Activated CD8-positive, alpha-beta T cell treated with anti-CD3 and anti-CD28 coated beads, Interleukin-2, amount 10 ng/mL, durations not matched to agents 7 days and 5 days (primary cell): ENCODE results near the gene PCCA. TPM values are rescaled to one million over a fixed set of nuclear protein-coding genes. Genes with fewer than 3 reads are reported as not detected.
"Not testable (repeated sequence)": the region's sequence is repeated elsewhere in the genome, so short reads cannot be mapped to it uniquely, and the experiment has no call there.

Experiments
- ATAC-seq: fragments of 150-1000 bp; cut with Tn5 transposase; one replicate; pipeline ENCODE4 v1.10.0; 2021; ENCODE audit warnings: moderate library complexity
- CTCF ChIA-PET: fragments of 350-600 bp; sonication (Branson Sonifier 250); formaldehyde crosslinking; loops from one replicate; lab custom pipeline; 2021; ENCODE audit warnings: antibody characterized with exemption; lab: Charles Lee
- POLR2A ChIA-PET: fragments of 350-600 bp; sonication (Branson Sonifier 250); formaldehyde crosslinking; loops from one replicate; lab custom pipeline; 2021; ENCODE audit warnings: antibody characterized with exemption; lab: Charles Lee
- DNase-seq: peaks from one replicate; pipeline ENCODE4 v3.0.0-alpha.2; 2020
- H3K27ac Mint-ChIP-seq: one replicate; pipeline ENCODE4 v1.8.0; 2021; ENCODE audit warnings: mild to moderate bottlenecking, mixed read lengths
- H3K27me3 Mint-ChIP-seq: one replicate; pipeline ENCODE4 v1.8.0; 2021; ENCODE audit warnings: low read depth, mixed read lengths
- H3K36me3 Mint-ChIP-seq: one replicate; pipeline ENCODE4 v1.8.0; 2021; ENCODE audit warnings: low read depth, mixed read lengths
- H3K4me1 Mint-ChIP-seq: one replicate; pipeline ENCODE4 v1.8.0; 2021; ENCODE audit warnings: low read depth, mixed read lengths
- H3K4me3 Mint-ChIP-seq: one replicate; pipeline ENCODE4 v1.8.0; 2021; ENCODE audit warnings: mild to moderate bottlenecking, mixed read lengths
- H3K9me3 Mint-ChIP-seq: one replicate; pipeline ENCODE4 v1.8.0; 2022; ENCODE audit warnings: mixed read lengths; ENCODE audit not compliant: insufficient read depth
- total RNA-seq, 2 experiments: library from RNA; stranded (reverse); gene quantifications; one replicate each; pipeline ENCODE4 v1.2.3, GENCODE V29; 2021

Gene PCCA
- total RNA-seq, 2 experiments from 2014 or later, result 11.4 to 12.2 TPM

DNA sequence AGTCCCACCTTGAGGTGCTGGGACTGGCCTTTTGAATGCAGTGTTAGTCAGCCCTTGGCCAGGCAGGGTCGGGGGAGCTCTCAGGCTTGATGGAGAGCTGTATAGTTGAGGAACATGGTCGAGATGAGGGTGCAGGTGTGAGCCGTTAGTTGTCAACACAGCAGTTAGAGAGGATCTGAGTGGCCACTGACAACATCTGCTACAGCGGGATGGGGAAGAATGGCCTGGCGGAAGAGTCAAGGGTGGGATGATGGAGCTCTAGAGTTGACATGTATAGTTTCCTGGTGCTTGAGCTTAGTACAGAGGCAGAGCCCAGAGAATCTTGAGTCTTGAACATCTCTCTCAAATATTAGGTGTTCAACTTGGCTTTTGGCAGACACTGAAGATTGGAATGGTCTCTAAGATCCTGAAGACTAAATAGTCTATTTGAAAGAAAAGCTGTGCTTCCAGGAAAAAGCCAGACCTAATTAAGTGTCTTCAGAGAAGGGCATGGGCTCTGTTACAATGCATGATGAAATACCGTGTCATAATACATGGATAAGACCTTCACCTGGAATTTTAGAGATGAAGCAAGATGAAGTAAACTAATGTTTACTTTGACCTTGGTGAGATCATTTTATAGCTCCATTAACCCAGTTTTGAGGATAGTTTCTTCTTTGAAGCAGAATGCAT is 9.7 kb downstream of the PCCA start:
- DNase-seq, result no peak
- POLR2A ChIA-PET, result no interaction called here
- no peaks in the 10 kb centered on the region for H3K9me3 Mint-ChIP-seq
- H3K4me3 Mint-ChIP-seq, result no peak overlapping the region
- no peak overlapping the region for H3K27ac Mint-ChIP-seq
- H3K36me3 Mint-ChIP-seq, result peaks cover 2% of the 10 kb centered on the region
- H3K4me1 Mint-ChIP-seq, result no peaks in the 10 kb centered on the region
- CTCF ChIA-PET, result no interaction called here
- H3K27me3 Mint-ChIP-seq, result no peaks in the 10 kb centered on the region
- no peak for ATAC-seq

DNA sequence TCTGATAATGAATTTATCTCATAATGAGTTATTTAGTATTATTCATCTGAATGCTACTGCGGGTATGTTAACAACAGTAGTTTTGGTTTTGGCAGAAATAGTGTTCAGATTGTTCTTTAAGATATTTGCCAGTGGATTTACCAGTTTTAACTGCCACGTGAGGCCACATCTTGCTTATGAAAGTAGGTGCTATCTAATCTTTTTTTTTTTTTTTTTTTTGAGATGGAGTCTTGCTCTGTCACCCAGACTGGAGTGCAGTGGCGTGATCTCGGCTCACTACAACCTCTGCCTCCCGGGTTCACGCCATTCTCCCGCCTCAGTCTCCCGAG is 10.2 kb downstream of the PCCA start:
- ATAC-seq, DNase-seq, H3K4me1 Mint-ChIP-seq, POLR2A ChIA-PET, H3K9me3 Mint-ChIP-seq, H3K27ac Mint-ChIP-seq, H3K4me3 Mint-ChIP-seq, H3K36me3 Mint-ChIP-seq, CTCF ChIA-PET, H3K27me3 Mint-ChIP-seq: not testable (repeated sequence)

DNA sequence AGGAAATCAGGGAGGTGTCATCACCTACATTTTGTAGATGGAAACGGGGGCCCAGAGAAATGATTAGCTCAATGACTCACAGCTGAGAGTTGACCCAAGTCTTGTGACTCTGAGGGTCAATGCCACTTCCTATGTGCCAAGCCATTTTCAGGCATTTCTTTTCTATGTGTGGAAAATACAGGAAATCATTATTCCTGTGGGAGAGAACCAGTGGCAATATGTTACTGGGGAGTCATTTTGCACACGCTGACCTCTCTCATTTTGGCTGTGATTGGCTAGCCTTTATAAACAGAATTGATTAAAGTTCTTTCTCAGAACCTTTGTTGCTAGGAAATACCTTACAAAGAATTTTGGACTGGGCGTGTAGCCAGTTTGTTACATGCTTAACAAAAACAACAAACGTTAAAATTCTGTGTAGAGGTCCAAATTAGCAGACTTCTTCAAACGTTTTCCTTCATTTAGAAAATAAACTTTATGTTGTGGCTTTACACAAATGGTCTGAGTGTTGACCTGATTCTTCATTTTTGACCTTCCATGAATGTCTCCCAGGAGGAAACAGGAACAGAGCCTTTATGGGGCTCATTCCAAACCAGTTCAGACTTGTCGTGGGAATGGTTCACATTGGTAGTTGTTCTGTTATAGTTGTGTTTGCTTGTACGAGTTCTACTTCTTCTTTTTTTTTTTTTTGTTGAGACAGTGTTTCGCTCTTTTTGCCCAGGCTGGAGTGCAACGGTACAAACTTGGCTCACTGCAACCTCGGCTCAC is 11.4 kb downstream of the PCCA start:
- Mint-ChIP-seq H3K27ac (no peak overlapping the region), H3K9me3 (no peaks in the 10 kb centered on the region), H3K4me3 (no peak overlapping the region), H3K4me1 (no peaks in the 10 kb centered on the region), H3K27me3 (no peaks in the 10 kb centered on the region), H3K36me3 (peaks cover 4% of the 10 kb centered on the region)
- ATAC-seq, result no peak
- ChIA-PET CTCF (no interaction called here), POLR2A (no interaction called here)
- DNase-seq, result no peak

DNA sequence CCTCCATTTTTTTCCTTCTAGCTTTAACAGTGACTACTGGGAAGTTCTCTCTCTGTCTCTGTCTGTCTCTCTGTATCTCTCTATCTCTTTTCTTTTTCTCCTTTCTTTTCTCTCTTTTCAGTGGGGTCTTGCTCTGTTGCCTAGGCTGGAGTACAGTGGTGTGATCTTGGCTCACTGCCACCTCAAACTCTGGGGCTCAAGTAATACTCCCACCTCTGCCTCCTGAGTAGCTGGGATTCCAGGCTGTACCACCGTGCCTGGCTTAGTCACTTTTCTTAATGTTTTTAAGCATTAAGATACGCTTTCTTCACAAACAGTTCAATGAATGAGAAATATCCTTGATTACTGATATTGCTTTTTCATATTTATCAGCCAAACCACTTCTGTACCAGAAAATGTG is 13.1 kb downstream of the PCCA start:
- CTCF ChIA-PET, result no interaction called here
- no peak for ATAC-seq

DNA sequence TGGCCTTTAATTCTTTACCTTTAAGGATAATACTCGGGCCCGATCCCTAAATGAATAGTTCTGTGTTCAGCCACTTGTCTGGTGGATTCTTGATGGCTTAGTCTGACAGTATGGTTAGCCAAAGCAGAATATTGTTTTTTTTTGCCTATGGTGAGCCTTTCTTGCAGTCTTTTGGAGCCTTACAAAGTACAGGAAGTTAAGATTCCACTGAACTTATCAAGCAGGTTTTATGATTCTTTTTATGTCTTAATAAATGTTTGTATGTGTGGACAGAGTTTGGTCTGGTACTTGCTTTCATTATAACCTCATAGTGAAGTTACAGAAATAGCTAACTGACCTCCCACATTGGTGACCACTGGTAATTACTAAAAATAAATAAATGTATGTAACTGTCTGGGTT is 17.1 kb downstream of the PCCA start:
- no peak overlapping the region for H3K4me3 Mint-ChIP-seq
- ATAC-seq (no peak), DNase-seq (no peak)
- no peaks in the 10 kb centered on the region for H3K4me1 Mint-ChIP-seq
- H3K27me3 Mint-ChIP-seq, result no peaks in the 10 kb centered on the region
- ChIA-PET POLR2A (no interaction called here), CTCF (no interaction called here)
- H3K27ac Mint-ChIP-seq, result no peak overlapping the region
- peaks cover 2% of the 10 kb centered on the region for H3K36me3 Mint-ChIP-seq
- no peaks in the 10 kb centered on the region for H3K9me3 Mint-ChIP-seq

More for the DNA sequence above, 13.1 kb downstream of the PCCA start:
- no peaks in the 10 kb centered on the region for H3K27me3 Mint-ChIP-seq
- H3K4me1 Mint-ChIP-seq, result no peaks in the 10 kb centered on the region
- no peak overlapping the region for H3K4me3 Mint-ChIP-seq
- no peak for DNase-seq
- H3K36me3 Mint-ChIP-seq, result peaks cover 4% of the 10 kb centered on the region
- POLR2A ChIA-PET, result no interaction called here
- H3K27ac Mint-ChIP-seq, result no peak overlapping the region
- no peaks in the 10 kb centered on the region for H3K9me3 Mint-ChIP-seq

DNA sequence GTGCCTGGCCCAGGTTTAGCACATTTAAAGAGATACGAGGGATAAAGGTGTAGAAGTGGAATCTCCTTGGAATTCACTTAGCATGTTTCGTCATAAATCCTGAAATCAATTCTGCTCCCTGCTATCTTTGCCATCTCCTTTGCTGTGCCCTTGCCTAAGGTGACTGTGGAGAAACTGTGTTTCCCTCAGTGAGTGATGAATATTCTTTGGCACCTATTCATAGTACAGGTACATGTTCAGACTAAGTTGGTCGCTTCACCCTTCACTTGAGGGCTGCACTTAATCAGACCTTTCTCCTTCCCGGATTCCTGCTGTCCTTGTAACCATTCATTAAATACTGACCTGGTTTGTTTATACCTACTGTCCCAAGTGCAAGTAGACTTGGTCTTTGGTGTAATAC is 17.8 kb downstream of the PCCA start:
- POLR2A ChIA-PET, result no interaction called here

DNA sequence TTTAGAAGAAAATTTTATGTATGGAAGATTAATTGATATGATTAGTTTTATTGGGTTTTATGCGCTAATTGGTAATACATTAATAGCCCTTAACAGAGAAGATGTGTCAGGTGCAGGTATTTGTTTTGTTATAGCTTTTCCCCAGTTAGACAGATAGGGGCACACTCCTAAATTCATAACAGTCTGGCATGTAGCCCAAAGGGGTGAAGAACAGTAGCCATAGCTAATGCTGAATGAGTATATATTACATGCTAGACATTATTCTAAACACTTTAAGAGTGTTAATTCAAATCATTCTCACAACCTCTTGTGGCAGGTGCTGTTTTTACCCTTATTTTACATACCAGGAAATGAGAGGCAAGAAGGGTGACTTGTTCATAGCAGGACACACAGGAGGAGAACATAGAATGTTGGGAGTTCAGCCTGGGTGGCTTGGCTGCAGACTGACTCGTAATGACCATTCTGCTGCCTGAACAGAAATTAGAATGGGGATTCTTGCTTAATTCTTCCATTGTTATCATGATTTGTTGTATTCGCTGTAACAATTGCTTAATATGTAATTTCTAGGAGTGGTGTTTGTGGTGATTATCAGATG is 20.1 kb downstream of the PCCA start:
- DNase-seq (no peak), ATAC-seq (no peak)
- Mint-ChIP-seq H3K4me3 (no peak overlapping the region), H3K27ac (no peak overlapping the region), H3K27me3 (no peaks in the 10 kb centered on the region), H3K9me3 (no peaks in the 10 kb centered on the region), H3K36me3 (peaks cover 4% of the 10 kb centered on the region), H3K4me1 (no peaks in the 10 kb centered on the region)
- ChIA-PET POLR2A (no interaction called here), CTCF (no interaction called here)

More for the DNA sequence above, 17.8 kb downstream of the PCCA start:
- Mint-ChIP-seq H3K27me3 (no peaks in the 10 kb centered on the region), H3K4me1 (no peaks in the 10 kb centered on the region), H3K36me3 (peaks cover 2% of the 10 kb centered on the region), H3K9me3 (no peaks in the 10 kb centered on the region), H3K27ac (no peak overlapping the region), H3K4me3 (no peak overlapping the region)
- DNase-seq, result no peak
- CTCF ChIA-PET, result no interaction called here
- no peak for ATAC-seq

DNA sequence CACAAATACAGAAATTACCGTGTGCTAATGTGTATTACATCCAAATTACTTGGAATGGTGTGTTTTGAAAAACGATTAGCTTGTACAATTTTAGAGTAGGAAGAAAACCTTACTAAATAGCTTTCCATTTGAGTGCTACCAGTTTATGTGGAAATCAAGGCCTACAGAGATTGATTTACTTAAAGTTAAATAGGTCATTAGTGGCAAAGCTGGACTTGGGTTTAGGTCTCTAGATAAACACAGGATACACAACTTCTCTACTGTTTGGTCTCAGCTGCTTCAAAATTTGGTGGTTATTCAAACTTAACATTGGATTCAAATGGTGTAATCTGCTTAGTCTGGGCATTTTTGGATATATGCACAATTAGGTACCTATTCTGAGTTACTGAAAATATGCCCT is 21.4 kb downstream of the PCCA start:
- H3K4me1 Mint-ChIP-seq, result peaks cover under 1% of the 10 kb centered on the region
- H3K27me3 Mint-ChIP-seq, result no peaks in the 10 kb centered on the region
- no peak overlapping the region for H3K27ac Mint-ChIP-seq
- ChIA-PET POLR2A (no interaction called here), CTCF (interaction anchor here (0.6 kb wide), 1 partner anchor 198 kb away, joined by 3 read pairs; no protein-coding TSS in a partner anchor)
- DNase-seq (no peak), ATAC-seq (no peak)
- H3K9me3 Mint-ChIP-seq, result no peaks in the 10 kb centered on the region
- peaks cover 14% of the 10 kb centered on the region for H3K36me3 Mint-ChIP-seq
- no peak overlapping the region for H3K4me3 Mint-ChIP-seq

DNA sequence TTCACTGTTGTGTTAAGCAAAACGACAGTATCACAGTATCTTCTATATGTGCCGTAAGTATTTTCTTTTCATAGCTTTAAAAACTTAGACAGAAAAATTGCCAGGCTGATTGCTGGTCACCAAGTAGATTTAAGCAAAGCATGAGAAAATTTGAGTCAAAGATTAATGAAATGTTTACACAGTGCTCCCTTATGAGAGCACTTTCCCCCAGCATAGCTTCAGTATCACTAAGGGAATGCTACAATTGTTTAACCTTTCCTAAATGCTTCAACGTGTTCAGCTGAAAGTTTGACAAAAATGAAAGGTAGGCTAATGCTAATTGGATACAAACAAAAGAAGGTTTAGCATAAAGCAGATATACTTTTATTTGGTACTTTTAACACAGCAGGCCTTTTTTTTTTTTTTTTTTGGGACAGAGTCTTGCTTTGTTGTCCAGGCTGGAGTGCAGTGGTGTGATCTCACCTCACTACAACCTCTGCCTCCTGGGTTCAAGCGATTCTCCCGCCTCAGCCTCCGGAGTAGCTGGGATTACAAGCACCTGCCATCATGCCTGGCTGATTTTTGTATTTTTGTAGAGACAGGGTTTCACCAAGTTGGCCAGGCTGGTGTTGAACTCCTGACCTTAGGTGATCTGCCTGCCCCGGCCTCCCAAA is 23.4 kb downstream of the PCCA start:
- no peak overlapping the region for H3K27ac Mint-ChIP-seq
- CTCF ChIA-PET, result no interaction called here
- DNase-seq (no peak), ATAC-seq (no peak)
- H3K4me1 Mint-ChIP-seq, result peaks cover 8% of the 10 kb centered on the region
- no peaks in the 10 kb centered on the region for H3K27me3 Mint-ChIP-seq
- no peaks in the 10 kb centered on the region for H3K9me3 Mint-ChIP-seq
- POLR2A ChIA-PET, result no interaction called here
- H3K4me3 Mint-ChIP-seq, result no peak overlapping the region
- H3K36me3 Mint-ChIP-seq, result peaks cover 15% of the 10 kb centered on the region

DNA sequence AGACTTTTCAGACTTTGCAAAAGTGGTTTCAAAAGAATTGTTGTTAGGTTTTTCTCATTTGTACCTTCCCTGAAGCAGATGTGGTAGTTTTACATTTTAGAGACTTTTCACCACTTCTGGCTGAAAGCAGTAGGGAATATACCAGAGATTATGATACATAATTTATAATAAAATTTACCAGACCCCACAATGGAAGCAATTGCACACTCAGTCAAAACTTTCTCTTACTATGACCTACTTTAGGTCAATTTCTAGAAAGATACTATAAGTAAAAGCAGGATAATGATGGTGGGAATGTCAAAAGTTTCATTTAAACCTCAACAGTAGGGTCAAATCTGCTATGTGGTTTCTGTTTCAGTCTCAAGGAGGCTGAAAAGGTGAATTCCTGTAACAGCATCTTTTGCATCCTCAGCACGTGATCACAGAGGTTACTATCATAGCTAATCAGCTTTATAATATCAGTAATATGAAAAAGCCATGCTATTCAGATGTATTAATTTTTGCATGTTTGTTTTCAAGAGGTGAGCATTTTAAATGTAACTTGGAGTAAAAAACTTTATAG is 26.9 kb downstream of the PCCA start:
- no peak for ATAC-seq
- peaks cover 5% of the 10 kb centered on the region for H3K9me3 Mint-ChIP-seq
- H3K36me3 Mint-ChIP-seq, result peaks cover 24% of the 10 kb centered on the region
- ChIA-PET CTCF (interaction anchor here (0.9 to 1.6 kb wide), 2 partner anchors 69 to 120 kb away, joined by 3 read pairs; no protein-coding TSS in a partner anchor), POLR2A (no interaction called here)
- H3K27ac Mint-ChIP-seq, result no peak overlapping the region
- peaks cover 8% of the 10 kb centered on the region for H3K4me1 Mint-ChIP-seq
- no peaks in the 10 kb centered on the region for H3K27me3 Mint-ChIP-seq
- DNase-seq, result no peak
- no peak overlapping the region for H3K4me3 Mint-ChIP-seq

DNA sequence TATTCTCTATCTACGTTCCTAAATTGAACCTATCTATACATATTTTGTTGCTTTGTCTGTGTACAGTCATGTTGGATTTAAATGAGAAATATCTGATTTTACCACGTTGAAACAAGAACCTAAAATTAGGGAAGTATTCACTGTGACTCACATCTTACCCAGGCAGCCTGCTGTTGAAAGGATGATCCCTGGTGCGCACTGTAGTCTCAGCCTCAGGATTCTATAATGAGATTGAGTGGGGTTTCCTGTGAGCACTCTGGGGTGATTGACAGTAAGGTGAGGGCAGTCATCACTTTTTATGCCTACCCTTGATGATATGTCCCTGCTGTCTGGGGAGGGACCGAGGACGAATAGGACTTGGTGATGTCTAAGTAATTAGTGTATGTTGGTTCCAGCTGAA is 35.4 kb downstream of the PCCA start:
- Mint-ChIP-seq H3K36me3 (peaks cover 28% of the 10 kb centered on the region), H3K4me1 (peaks cover 10% of the 10 kb centered on the region), H3K9me3 (peaks cover 18% of the 10 kb centered on the region), H3K4me3 (no peak overlapping the region), H3K27me3 (no peaks in the 10 kb centered on the region), H3K27ac (no peak overlapping the region)
- ATAC-seq (no peak), DNase-seq (no peak)
- POLR2A ChIA-PET, result no interaction called here
- CTCF ChIA-PET, result no interaction called here

DNA sequence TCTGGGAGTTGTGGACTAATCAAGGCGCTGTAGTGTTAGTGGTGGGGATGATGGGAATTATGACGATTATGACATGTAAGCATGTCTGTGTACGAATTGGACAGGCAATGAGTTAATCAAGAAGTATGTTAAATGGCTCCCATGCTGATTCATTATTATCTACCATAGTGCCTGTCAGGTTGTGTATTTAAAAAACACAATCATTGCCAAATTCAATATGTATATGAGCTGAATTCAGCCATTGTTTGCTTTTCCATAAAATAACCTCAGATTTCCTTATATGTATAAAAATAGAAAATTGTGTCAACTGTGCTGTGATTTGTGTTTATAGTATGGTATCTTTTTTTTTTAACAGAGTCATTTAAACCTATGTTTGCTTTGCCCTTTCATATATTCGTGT is 37.1 kb downstream of the PCCA start:
- POLR2A ChIA-PET, result no interaction called here
- CTCF ChIA-PET, result no interaction called here
- Mint-ChIP-seq H3K27ac (no peak overlapping the region), H3K9me3 (peaks cover 12% of the 10 kb centered on the region), H3K4me1 (peaks cover 22% of the 10 kb centered on the region), H3K4me3 (no peak overlapping the region), H3K36me3 (peaks cover 21% of the 10 kb centered on the region), H3K27me3 (no peaks in the 10 kb centered on the region)
- DNase-seq (no peak), ATAC-seq (no peak)
